ENCODE results near the gene CBARP. TPM values are rescaled to one million over a fixed set of nuclear protein-coding genes. Genes with fewer than 3 reads are reported as not detected.

Gene CBARP
- total and polyA plus RNA-seq, 2 of the 4 experiments (the other 2 are of a cell fraction), result 0.18 to 3.9 TPM

DNA sequence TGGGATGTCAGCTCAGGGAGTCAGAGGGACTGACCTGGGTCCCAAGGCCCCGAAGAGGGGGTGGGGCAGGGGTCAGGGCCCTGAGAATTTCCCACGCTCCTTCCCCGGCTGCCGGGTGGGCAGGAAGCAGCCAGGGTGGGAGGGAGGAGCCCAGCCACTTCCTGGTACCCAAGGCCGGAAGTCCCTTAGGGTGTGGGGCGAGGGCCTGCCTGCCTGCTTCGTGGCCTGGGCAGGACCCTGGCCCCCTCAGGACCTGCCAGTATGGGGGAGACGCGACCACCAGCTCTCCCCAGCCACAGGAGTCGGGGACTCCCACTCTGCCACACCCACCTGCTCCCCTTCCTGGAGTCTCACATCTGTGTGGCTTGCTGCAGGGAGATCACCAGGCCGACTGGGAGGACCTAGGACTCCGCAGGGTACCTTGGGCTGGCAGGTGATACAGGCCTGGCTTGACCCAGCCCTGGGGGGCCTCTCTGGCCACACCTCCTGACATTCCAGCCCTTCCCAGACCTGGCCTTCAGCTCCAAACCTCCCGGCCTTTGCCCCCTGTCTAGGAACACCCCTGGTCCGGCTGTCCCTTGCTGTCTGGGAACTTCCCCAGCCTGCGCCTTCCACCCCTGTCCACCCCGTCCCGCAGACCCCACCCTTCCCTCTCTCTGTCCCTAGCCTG lies 21.5 kb upstream of the CBARP start:
- TF ChIP-seq, protein P1, sequence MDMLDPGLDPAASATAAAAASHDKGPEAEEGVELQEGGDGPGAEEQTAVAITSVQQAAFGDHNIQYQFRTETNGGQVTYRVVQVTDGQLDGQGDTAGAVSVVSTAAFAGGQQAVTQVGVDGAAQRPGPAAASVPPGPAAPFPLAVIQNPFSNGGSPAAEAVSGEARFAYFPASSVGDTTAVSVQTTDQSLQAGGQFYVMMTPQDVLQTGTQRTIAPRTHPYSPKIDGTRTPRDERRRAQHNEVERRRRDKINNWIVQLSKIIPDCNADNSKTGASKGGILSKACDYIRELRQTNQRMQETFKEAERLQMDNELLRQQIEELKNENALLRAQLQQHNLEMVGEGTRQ (IDR thresholded peaks at IDR 0.05; ENCODE audit: low read depth, low read length), result no peak; the same call in 1 of the 2 replicates
- peak; percentile 69; the same call in 1 of the 2 replicates for TF ChIP-seq POLR2A (IDR thresholded peaks at IDR 0.05; ENCODE audit: low read depth, low read length)
- no peak overlapping the region for H3K9ac ChIP-seq (ENCODE audit: low read depth, low read length)
- H4K5ac ChIP-seq (ENCODE audit: low read depth, low read length), result 0 out of 2 replicates have a peak overlapping the region, but pooled peaks have one; percentile 25
- no peak overlapping the region for H3K4me3 ChIP-seq (ENCODE audit: insufficient read depth, low read depth, low read length)
- H4K8ac ChIP-seq (ENCODE audit: low read depth in 2 of 2, low read length in 2 of 2), result peak overlapping the region in 1 of 2 experiments; percentile 57; a peak in 3 of 4 replicates
- no peak overlapping the region for H3K4me2 ChIP-seq (ENCODE audit: low read depth, low read length)
- H2BK15ac ChIP-seq (ENCODE audit: low read depth, low read length), result no peak overlapping the region
- peaks cover 0 to 68% of the 10 kb centered on the region in 2 experiments; a peak in 2 of 4 replicates for H3K79me1 ChIP-seq (ENCODE audit: low read depth in 1 of 2, low read length in 2 of 2)
- H3K27ac ChIP-seq (ENCODE audit: insufficient read depth, low read length), result peak overlapping the region; percentile 65
- DNase-seq (peak; percentile 51), ATAC-seq (ENCODE audit: low read depth) (peak; percentile 3)
- H4K91ac ChIP-seq (ENCODE audit: insufficient read depth, low read depth, low read length), result peak overlapping the region; percentile 13
- H2AK9ac ChIP-seq (replicated peaks; ENCODE audit: low read depth, low read length, poor library complexity), result peak overlapping the region; percentile 93
- peak overlapping the region; percentile 50 for H3K4ac ChIP-seq (ENCODE audit: low read depth, low read length)
- peak overlapping the region; percentile 86; the same call in 1 of the 2 replicates for H2AK5ac ChIP-seq (ENCODE audit: low read depth, low read length)
- CTCF ChIA-PET, result interaction anchor here (1.4 kb wide), 1 partner anchor 15 kb away, joined by 5 read pairs; no protein-coding TSS in a partner anchor
- no TSS peak for BruUV-seq (replicated peaks)
- peaks cover 3% of the 10 kb centered on the region; the same call in 1 of the 2 replicates for H3K9me1 ChIP-seq (ENCODE audit: insufficient read depth, low read length)
- H3K4me1 ChIP-seq (ENCODE audit: control insufficient read depth, insufficient read depth, low read length), result peaks cover 52% of the 10 kb centered on the region
- H3K18ac ChIP-seq (ENCODE audit: low read depth, low read length), result no peak overlapping the region
- no peak overlapping the region for H2BK120ac ChIP-seq (ENCODE audit: low read depth, low read length)
- in situ Hi-C loops (cut with MboI; ENCODE audit: low sequenced_read_pairs) (no loop called here), intact Hi-C loops (cut with micrococcal nuclease) (no loop called here), dilution Hi-C loops (cut with HindIII; ENCODE audit: low sequenced_read_pairs, unreplicated experiment) (no loop called here)
- no peaks in the 10 kb centered on the region for H3K27me3 ChIP-seq (ENCODE audit: control insufficient read depth, insufficient read depth, low read length)
- H4K20me1 ChIP-seq (ENCODE audit: insufficient read depth, low read length), result peaks cover 60% of the 10 kb centered on the region
- peak overlapping the region; percentile 61 for H2AFZ ChIP-seq (replicated peaks; ENCODE audit: low read length, poor library complexity)
- WGBS, 2 experiments (ENCODE audit: extremely low coverage in 2 of 2, insufficient read length in 1 of 2), result 50% methylated on average over 2 of the region's 17 CpGs; no CpG with 5 or more reads in 1 of the 2 experiments
- peak overlapping the region; percentile 68; the same call in 1 of the 2 replicates for H3K14ac ChIP-seq (replicated peaks; ENCODE audit: low read depth, low read length)
- H2BK5ac ChIP-seq (ENCODE audit: low read depth, low read length, poor library complexity, severe bottlenecking), result peak overlapping the region; percentile 78
- no peak overlapping the region for H3K23ac ChIP-seq (ENCODE audit: low read depth, low read length)
- POLR2A ChIA-PET (ENCODE audit: unreplicated experiment), result no interaction called here
- H2BK20ac ChIP-seq (ENCODE audit: low read depth, low read length), result no peak overlapping the region
- H3K9me3 ChIP-seq (ENCODE audit: control insufficient read depth, insufficient read depth, low read length), result no peaks in the 10 kb centered on the region
- H3K36me3 ChIP-seq (ENCODE audit: control insufficient read depth, insufficient read depth, low read length), result peaks cover 43% of the 10 kb centered on the region
- H3K56ac ChIP-seq (ENCODE audit: extremely low read depth, insufficient read depth, low read length), result no peak overlapping the region
